IMR-90 (cell line): ENCODE data around the gene EIF2AK2. TPM values are rescaled to one million over a fixed set of nuclear protein-coding genes. Genes with fewer than 3 reads are reported as not detected.

Source experiments
- ATAC-seq: fragments of 200-7000 bp; cut with Tn5 transposase; 2 replicates; pipeline ENCODE4 v1.9.1; 2020; ENCODE audit warnings: low read depth, mild to moderate bottlenecking, moderate library complexity
- BruUV-seq: library from RNA; stranded (reverse); fragments of 400-500 nt; replicated peaks from 2 replicates; lab custom pipeline; 2021; lab: Mats Ljungman, UMichigan
- CTCF ChIA-PET: fragments of 300-600 bp; formaldehyde crosslinking; extraction: SDS; loops from one replicate; lab custom pipeline; 2021; ENCODE audit warnings: antibody characterized with exemption; lab: Yijun Ruan, JAX
- POLR2A ChIA-PET: fragments of 300-600 bp; sonication (Branson Sonifier 250); formaldehyde crosslinking; loops from one replicate; lab custom pipeline; 2022; ENCODE audit warnings: antibody characterized with exemption; ENCODE audit not compliant: unreplicated experiment; lab: Charles Lee
- DNase-seq: peaks from one replicate; pipeline ENCODE4 v3.0.0; 2013
- H2AFZ ChIP-seq: replicated peaks from 2 replicates; pipeline ENCODE3; 2013; ENCODE audit warnings: low read length, mild to moderate bottlenecking; ENCODE audit not compliant: poor library complexity
- H2AK5ac ChIP-seq: 2 replicates; pipeline ENCODE4 v1.6.1; 2013; ENCODE audit warnings: low read depth, low read length, inconsistent platforms
- H2AK9ac ChIP-seq: replicated peaks from 2 replicates; pipeline ENCODE3; 2013; ENCODE audit warnings: mild to moderate bottlenecking, low read depth, low read length, moderate library complexity; ENCODE audit not compliant: poor library complexity
- H2BK120ac ChIP-seq: 2 replicates; pipeline ENCODE4 v1.6.1; 2013; ENCODE audit warnings: low read depth, low read length, inconsistent platforms
- H2BK15ac ChIP-seq: 3 replicates; pipeline ENCODE4 v1.6.1; 2013; ENCODE audit warnings: low read depth, low read length, inconsistent platforms
- H2BK20ac ChIP-seq: 2 replicates; pipeline ENCODE4 v1.6.1; 2013; ENCODE audit warnings: low read depth, mild to moderate bottlenecking, inconsistent platforms, low read length, moderate library complexity
- H2BK5ac ChIP-seq: 2 replicates; pipeline ENCODE4 v1.6.1; 2013; ENCODE audit warnings: mild to moderate bottlenecking, low read depth, low read length, inconsistent platforms; ENCODE audit not compliant: poor library complexity, severe bottlenecking
- H3K14ac ChIP-seq: replicated peaks from 2 replicates; pipeline ENCODE4 v1.6.1; 2013; ENCODE audit warnings: low read depth, low read length, inconsistent platforms
- H3K18ac ChIP-seq: 2 replicates; pipeline ENCODE4 v1.6.1; 2013; ENCODE audit warnings: low read depth, low read length, control low read depth
- H3K23ac ChIP-seq: 2 replicates; pipeline ENCODE4 v1.6.1; 2013; ENCODE audit warnings: low read depth, low read length, inconsistent platforms
- H3K27ac ChIP-seq: 2 replicates; pipeline ENCODE4 v1.5.1; 2013; ENCODE audit warnings: mild to moderate bottlenecking, control low read depth, low read length; ENCODE audit not compliant: insufficient read depth
- H3K27me3 ChIP-seq: 2 replicates; pipeline ENCODE4 v1.6.1; 2013; ENCODE audit warnings: low read length; ENCODE audit not compliant: control insufficient read depth, insufficient read depth
- H3K36me3 ChIP-seq: 2 replicates; pipeline ENCODE4 v1.6.1; 2013; ENCODE audit warnings: low read length, mixed read lengths; ENCODE audit not compliant: control insufficient read depth, insufficient read depth
- H3K4ac ChIP-seq: 2 replicates; pipeline ENCODE4 v1.6.1; 2013; ENCODE audit warnings: low read depth, low read length, inconsistent platforms
- H3K4me1 ChIP-seq: 2 replicates; pipeline ENCODE4 v1.6.1; 2013; ENCODE audit warnings: low read length, mixed read lengths; ENCODE audit not compliant: control insufficient read depth, insufficient read depth
- H3K4me2 ChIP-seq: 2 replicates; pipeline ENCODE4 v1.6.1; 2013; ENCODE audit warnings: low read depth, mild to moderate bottlenecking, control low read depth, low read length, moderate library complexity
- H3K4me3 ChIP-seq: 2 replicates; pipeline ENCODE4 v1.5.1; 2013; ENCODE audit warnings: low read depth, mild to moderate bottlenecking, control low read depth, low read length, moderate library complexity; ENCODE audit not compliant: insufficient read depth
- H3K56ac ChIP-seq: 2 replicates; pipeline ENCODE4 v1.6.1; 2013; ENCODE audit warnings: low read length, inconsistent platforms; ENCODE audit not compliant: insufficient read depth; ENCODE audit errors: extremely low read depth
- H3K79me1 ChIP-seq, 2 experiments: 2 replicates each; pipeline ENCODE4 v1.6.1; 2013; ENCODE audit warnings: low read length in 2 of 2, inconsistent platforms in 1 of 2, low read depth in 1 of 2
- H3K9ac ChIP-seq: 2 replicates; pipeline ENCODE4 v1.6.1; 2013; ENCODE audit warnings: low read depth, low read length, control low read depth
- H3K9me1 ChIP-seq: 2 replicates; pipeline ENCODE4 v1.6.1; 2013; ENCODE audit warnings: low read length, inconsistent platforms; ENCODE audit not compliant: insufficient read depth
- H3K9me3 ChIP-seq: 2 replicates; pipeline ENCODE4 v1.6.1; 2013; ENCODE audit warnings: low read length; ENCODE audit not compliant: control insufficient read depth, insufficient read depth
- H4K20me1 ChIP-seq: 2 replicates; pipeline ENCODE4 v1.6.1; 2013; ENCODE audit warnings: low read length, inconsistent platforms; ENCODE audit not compliant: insufficient read depth
- H4K5ac ChIP-seq: 2 replicates; pipeline ENCODE4 v1.6.1; 2013; ENCODE audit warnings: mild to moderate bottlenecking, low read depth, low read length, control low read depth
- H4K8ac ChIP-seq, 2 experiments: 2 replicates each; pipeline ENCODE4 v1.6.1; 2013; ENCODE audit warnings: low read depth in 2 of 2, low read length in 2 of 2, control low read depth in 1 of 2, inconsistent platforms in 1 of 2
- H4K91ac ChIP-seq: 2 replicates; pipeline ENCODE4 v1.6.1; 2013; ENCODE audit warnings: low read depth, low read length, inconsistent platforms; ENCODE audit not compliant: insufficient read depth
- CEBPB ChIP-seq: IDR thresholded peaks from 2 replicates; pipeline ENCODE4 v1.6.1; 2012; ENCODE audit warnings: low read depth, low read length, improper control_type of control experiment
- FOS ChIP-seq: fragments of 150-350 bp; IDR thresholded peaks from 2 replicates; pipeline ENCODE4 v1.6.1; 2016; ENCODE audit warnings: low read depth, low read length
- MAFK ChIP-seq: IDR thresholded peaks from 2 replicates; pipeline ENCODE4 v1.6.1; 2012; ENCODE audit warnings: low read depth, low read length, improper control_type of control experiment
- POLR2A ChIP-seq: IDR thresholded peaks from 2 replicates; pipeline ENCODE4 v1.6.1; 2012; ENCODE audit warnings: mild to moderate bottlenecking, low read depth, low read length
- RCOR1 ChIP-seq: IDR thresholded peaks from 2 replicates; pipeline ENCODE4 v1.6.1; 2012; ENCODE audit warnings: mild to moderate bottlenecking, low read length, improper control_type of control experiment; ENCODE audit not compliant: insufficient replicate concordance
- WGBS, 2 experiments: methylation state at CpG; one replicate each; pipeline versions ENCODE4 v1.1.5 to v1.1.7; 2013; ENCODE audit warnings: missing lambda C conversion rate in 2 of 2; ENCODE audit not compliant: insufficient read length in 1 of 2; ENCODE audit errors: extremely low coverage in 2 of 2; 5-methylcytosine and 5-hydroxymethylcytosine counted together
- dilution Hi-C: fragments of 300-500 bp; cut with HindIII; formaldehyde crosslinking; loops from one replicate; pipeline ENCODE4 v1.14.3; 2018; ENCODE audit warnings: low sequenced_read_pairs; ENCODE audit not compliant: unreplicated experiment
- in situ Hi-C: fragments of 300-500 bp; cut with MboI; formaldehyde crosslinking; loops from 3 replicates; pipeline ENCODE4 v1.14.3; 2019; ENCODE audit warnings: low sequenced_read_pairs, inconsistent platforms, mixed read lengths
- intact Hi-C: fragments of 100-400 bp; cut with micrococcal nuclease; formaldehyde crosslinking; loops from 2 replicates; pipeline ENCODE4 v1.10.0; 2022
- polyA plus RNA-seq, 3 experiments: library from polyadenylated mRNA; depleted of rRNA; stranded (reverse); fragments of >200 nt; gene quantifications; 2 replicates each; pipeline ENCODE4 v1.2.3, GENCODE V29; 2012; ENCODE audit warnings: low replicate concordance in 1 of 3
- total RNA-seq: library from RNA; depleted of rRNA; stranded (reverse); fragments of >200 nt; gene quantifications from 2 replicates; pipeline ENCODE4 v1.2.3, GENCODE V29; 2012
- TF ChIP-seq, protein P1 (sequence below): fragments of 150-350 bp; IDR thresholded peaks from 2 replicates; pipeline ENCODE4 v1.6.1; 2016; ENCODE audit warnings: low read depth, mild to moderate bottlenecking, low read length, moderate library complexity, borderline replicate concordance
- TF ChIP-seq, protein P2 (sequence below): conservative IDR thresholded peaks from 2 replicates; pipeline ENCODE4 v1.5.1; 2012; ENCODE audit warnings: mild to moderate bottlenecking, low read depth, low read length, improper control_type of control experiment
- TF ChIP-seq, protein P3 (sequence below): fragments of 150-350 bp; IDR thresholded peaks from 2 replicates; pipeline ENCODE4 v1.6.1; 2017; ENCODE audit warnings: mild to moderate bottlenecking, antibody characterized with exemption, low read length, low read depth

Gene EIF2AK2
- total and polyA plus RNA-seq, 2 of the 4 experiments (the other 2 are of a cell fraction), result 10.2 to 16.8 TPM

DNA sequence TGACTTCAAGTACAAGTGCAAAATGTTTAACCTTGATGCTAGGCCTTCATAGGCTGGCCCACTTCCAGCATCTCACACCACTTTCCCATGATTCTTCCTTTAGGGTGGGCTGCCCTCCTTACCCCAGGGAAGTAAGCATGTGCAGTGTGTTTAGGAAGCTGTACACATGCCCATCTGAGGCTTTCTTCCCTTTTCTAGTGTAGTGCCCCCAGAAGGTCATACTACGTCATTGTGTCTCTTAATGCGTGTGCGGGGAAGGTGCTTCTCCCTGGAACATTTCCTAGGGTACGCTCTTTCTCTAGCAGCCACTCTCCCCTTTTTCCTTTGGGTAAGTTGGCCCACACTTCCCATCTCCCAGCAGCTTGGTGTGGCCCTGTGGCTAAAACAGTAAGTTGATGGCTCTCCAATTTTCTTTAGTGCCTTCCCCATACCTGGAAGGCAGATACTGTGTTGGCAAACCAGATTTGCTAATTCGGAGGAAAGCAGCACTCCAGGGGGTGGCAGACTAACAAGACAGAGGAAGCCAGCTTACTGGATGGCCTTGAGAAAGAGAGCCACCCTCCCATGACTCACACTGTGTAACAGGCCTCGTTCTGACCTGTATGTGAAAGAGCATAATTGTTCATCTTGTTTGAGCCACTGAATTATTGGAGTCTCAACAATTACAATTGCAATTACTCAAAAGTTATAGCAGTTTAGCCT lies 32.8 kb upstream of the EIF2AK2 start:
- Histone ChIP-seq H3K9ac (no peak overlapping the region), H4K8ac (peak overlapping the region; percentile 16; a peak in 1 of 4 replicates), H2BK120ac (no peak overlapping the region), H3K27ac (no peak overlapping the region), H4K20me1 (no peaks in the 10 kb centered on the region), H3K9me3 (no peaks in the 10 kb centered on the region), H3K27me3 (no peaks in the 10 kb centered on the region; the same call in none of the 2 replicates), H2BK5ac (no peak overlapping the region), H4K91ac (no peak overlapping the region), H2BK20ac (no peak overlapping the region), H3K36me3 (no peaks in the 10 kb centered on the region), H2BK15ac (no peak overlapping the region), H3K4me2 (no peak overlapping the region), H3K23ac (no peak overlapping the region), H3K56ac (no peak overlapping the region), H3K14ac (no peak overlapping the region), H3K79me1 (no peaks in the 10 kb centered on the region), H2AK5ac (no peak overlapping the region; the same call in 1 of the 2 replicates), H3K18ac (no peak overlapping the region), H3K9me1 (peaks cover 3% of the 10 kb centered on the region; the same call in 1 of the 2 replicates), H3K4me1 (peaks cover 2% of the 10 kb centered on the region), H2AK9ac (no peak overlapping the region), H4K5ac (0 out of 2 replicates have a peak overlapping the region, but pooled peaks have one; percentile 2), H3K4me3 (no peak overlapping the region), H3K4ac (no peak overlapping the region), H2AFZ (peak overlapping the region; percentile 80)
- BruUV-seq, result no TSS peak
- ATAC-seq (peak; percentile 100), DNase-seq (peak; percentile 90)
- CTCF ChIA-PET, result interaction anchor here (0.6 kb wide), 2 partner anchors 21 to 47 kb away, joined by 3 read pairs; no protein-coding TSS in a partner anchor
- in situ Hi-C loops, result no loop called here
- 80% methylated on average over 1 of the region's 6 CpGs; no CpG with 5 or more reads in 1 of the 2 experiments for WGBS, 2 experiments
- dilution Hi-C loops, result no loop called here
- POLR2A ChIA-PET, result no interaction called here
- TF ChIP-seq, protein P1, sequence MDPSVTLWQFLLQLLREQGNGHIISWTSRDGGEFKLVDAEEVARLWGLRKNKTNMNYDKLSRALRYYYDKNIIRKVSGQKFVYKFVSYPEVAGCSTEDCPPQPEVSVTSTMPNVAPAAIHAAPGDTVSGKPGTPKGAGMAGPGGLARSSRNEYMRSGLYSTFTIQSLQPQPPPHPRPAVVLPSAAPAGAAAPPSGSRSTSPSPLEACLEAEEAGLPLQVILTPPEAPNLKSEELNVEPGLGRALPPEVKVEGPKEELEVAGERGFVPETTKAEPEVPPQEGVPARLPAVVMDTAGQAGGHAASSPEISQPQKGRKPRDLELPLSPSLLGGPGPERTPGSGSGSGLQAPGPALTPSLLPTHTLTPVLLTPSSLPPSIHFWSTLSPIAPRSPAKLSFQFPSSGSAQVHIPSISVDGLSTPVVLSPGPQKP, result no peak
- TF ChIP-seq, protein P2, sequence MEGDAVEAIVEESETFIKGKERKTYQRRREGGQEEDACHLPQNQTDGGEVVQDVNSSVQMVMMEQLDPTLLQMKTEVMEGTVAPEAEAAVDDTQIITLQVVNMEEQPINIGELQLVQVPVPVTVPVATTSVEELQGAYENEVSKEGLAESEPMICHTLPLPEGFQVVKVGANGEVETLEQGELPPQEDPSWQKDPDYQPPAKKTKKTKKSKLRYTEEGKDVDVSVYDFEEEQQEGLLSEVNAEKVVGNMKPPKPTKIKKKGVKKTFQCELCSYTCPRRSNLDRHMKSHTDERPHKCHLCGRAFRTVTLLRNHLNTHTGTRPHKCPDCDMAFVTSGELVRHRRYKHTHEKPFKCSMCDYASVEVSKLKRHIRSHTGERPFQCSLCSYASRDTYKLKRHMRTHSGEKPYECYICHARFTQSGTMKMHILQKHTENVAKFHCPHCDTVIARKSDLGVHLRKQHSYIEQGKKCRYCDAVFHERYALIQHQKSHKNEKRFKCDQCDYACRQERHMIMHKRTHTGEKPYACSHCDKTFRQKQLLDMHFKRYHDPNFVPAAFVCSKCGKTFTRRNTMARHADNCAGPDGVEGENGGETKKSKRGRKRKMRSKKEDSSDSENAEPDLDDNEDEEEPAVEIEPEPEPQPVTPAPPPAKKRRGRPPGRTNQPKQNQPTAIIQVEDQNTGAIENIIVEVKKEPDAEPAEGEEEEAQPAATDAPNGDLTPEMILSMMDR, result 0 out of 2 replicates have a peak, but pooled peaks have one; percentile 14
- TF ChIP-seq POLR2A (no peak), CEBPB (peak; percentile 58), RCOR1 (no peak), MAFK (no peak), FOS (peak; percentile 33; the same call in 1 of the 2 replicates)
- TF ChIP-seq, protein P3, sequence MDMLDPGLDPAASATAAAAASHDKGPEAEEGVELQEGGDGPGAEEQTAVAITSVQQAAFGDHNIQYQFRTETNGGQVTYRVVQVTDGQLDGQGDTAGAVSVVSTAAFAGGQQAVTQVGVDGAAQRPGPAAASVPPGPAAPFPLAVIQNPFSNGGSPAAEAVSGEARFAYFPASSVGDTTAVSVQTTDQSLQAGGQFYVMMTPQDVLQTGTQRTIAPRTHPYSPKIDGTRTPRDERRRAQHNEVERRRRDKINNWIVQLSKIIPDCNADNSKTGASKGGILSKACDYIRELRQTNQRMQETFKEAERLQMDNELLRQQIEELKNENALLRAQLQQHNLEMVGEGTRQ, result no peak
- intact Hi-C loops, result no loop called here
